Measurements from ENCODE around the gene SLC2A10. TPM values are rescaled to one million over a fixed set of nuclear protein-coding genes. Genes with fewer than 3 reads are reported as not detected.

SLC2A10 gene
- total RNA-seq, 1 donor, result 44.2 TPM

GRCh38 chr20:46771195-46771588 is 61.7 kb downstream of the SLC2A10 start:
- no peaks in the 10 kb centered on the region for H3K36me3 ChIP-seq (ENCODE audit: insufficient read depth, low read length)
- no peak overlapping the region for H3K4me2 ChIP-seq (ENCODE audit: insufficient read depth, low read length)
- no peak overlapping the region for H2AFZ ChIP-seq (ENCODE audit: low read length)
- no peak overlapping the region for H3K27ac ChIP-seq (ENCODE audit: low read depth, low read length)
- no peaks in the 10 kb centered on the region for H4K20me1 ChIP-seq (ENCODE audit: insufficient read depth, low read length)
- peaks cover 4% of the 10 kb centered on the region for H3K4me1 ChIP-seq (ENCODE audit: insufficient read depth, low read length)
- H3K9me3 ChIP-seq (ENCODE audit: low read depth, low read length), result no peaks in the 10 kb centered on the region
- H3K27me3 ChIP-seq (ENCODE audit: insufficient read depth, low read length), result peaks cover 6% of the 10 kb centered on the region
- no peak overlapping the region for H3K4me3 ChIP-seq (ENCODE audit: insufficient read depth, low read length)
- no peaks in the 10 kb centered on the region for H3K79me2 ChIP-seq (ENCODE audit: insufficient read depth, low read length)
- no peak for TF ChIP-seq CTCF (IDR thresholded peaks at IDR 0.05; ENCODE audit: extremely low read depth, low read depth, low read length)
- no peak for DNase-seq (ENCODE audit: insufficient read length, low spot score, missing footprints)

- TF ChIP-seq CTCF (IDR thresholded peaks at IDR 0.05; ENCODE audit: extremely low read depth, low read depth, low read length), result peak; percentile 30
- no peak overlapping the region for H3K4me2 ChIP-seq (ENCODE audit: insufficient read depth, low read length)
These were observed 63.5 kb downstream of the SLC2A10 start for GRCh38 chr20:46772901-46773300.

GRCh38 chr20:46773680-46774079 is 64.2 kb downstream of the SLC2A10 start:
- Histone ChIP-seq H3K4me1 (ENCODE audit: insufficient read depth, low read length) (peaks cover 4% of the 10 kb centered on the region), H3K27ac (ENCODE audit: low read depth, low read length) (no peak overlapping the region), H3K4me3 (ENCODE audit: insufficient read depth, low read length) (no peak overlapping the region), H4K20me1 (ENCODE audit: insufficient read depth, low read length) (no peaks in the 10 kb centered on the region), H3K79me2 (ENCODE audit: insufficient read depth, low read length) (no peaks in the 10 kb centered on the region), H3K9me3 (ENCODE audit: low read depth, low read length) (no peaks in the 10 kb centered on the region), H2AFZ (ENCODE audit: low read length) (no peak overlapping the region), H3K4me2 (ENCODE audit: insufficient read depth, low read length) (no peak overlapping the region), H3K36me3 (ENCODE audit: insufficient read depth, low read length) (no peaks in the 10 kb centered on the region), H3K27me3 (ENCODE audit: insufficient read depth, low read length) (peaks cover 6% of the 10 kb centered on the region)
- TF ChIP-seq CTCF (IDR thresholded peaks at IDR 0.05; ENCODE audit: extremely low read depth, low read depth, low read length), result no peak
- no peak for DNase-seq (ENCODE audit: insufficient read length, low spot score, missing footprints)

More at GRCh38 chr20:46772901-46773300, 63.5 kb downstream of the SLC2A10 start:
- no peak for DNase-seq (ENCODE audit: insufficient read length, low spot score, missing footprints)
- Histone ChIP-seq H2AFZ (ENCODE audit: low read length) (no peak overlapping the region), H3K79me2 (ENCODE audit: insufficient read depth, low read length) (no peaks in the 10 kb centered on the region), H4K20me1 (ENCODE audit: insufficient read depth, low read length) (no peaks in the 10 kb centered on the region), H3K4me3 (ENCODE audit: insufficient read depth, low read length) (no peak overlapping the region), H3K27me3 (ENCODE audit: insufficient read depth, low read length) (peaks cover 6% of the 10 kb centered on the region), H3K27ac (ENCODE audit: low read depth, low read length) (no peak overlapping the region), H3K4me1 (ENCODE audit: insufficient read depth, low read length) (peaks cover 4% of the 10 kb centered on the region), H3K9me3 (ENCODE audit: low read depth, low read length) (no peaks in the 10 kb centered on the region), H3K36me3 (ENCODE audit: insufficient read depth, low read length) (no peaks in the 10 kb centered on the region)

- Histone ChIP-seq H4K20me1 (ENCODE audit: insufficient read depth, low read length) (no peaks in the 10 kb centered on the region), H3K9me3 (ENCODE audit: low read depth, low read length) (no peaks in the 10 kb centered on the region), H3K4me1 (ENCODE audit: insufficient read depth, low read length) (peaks cover 4% of the 10 kb centered on the region), H2AFZ (ENCODE audit: low read length) (no peak overlapping the region), H3K4me3 (ENCODE audit: insufficient read depth, low read length) (no peak overlapping the region), H3K27ac (ENCODE audit: low read depth, low read length) (no peak overlapping the region), H3K36me3 (ENCODE audit: insufficient read depth, low read length) (no peaks in the 10 kb centered on the region), H3K79me2 (ENCODE audit: insufficient read depth, low read length) (no peaks in the 10 kb centered on the region), H3K4me2 (ENCODE audit: insufficient read depth, low read length) (no peak overlapping the region), H3K27me3 (ENCODE audit: insufficient read depth, low read length) (peaks cover 6% of the 10 kb centered on the region)
- no peak for DNase-seq (ENCODE audit: insufficient read length, low spot score, missing footprints)
- no peak for TF ChIP-seq CTCF (IDR thresholded peaks at IDR 0.05; ENCODE audit: extremely low read depth, low read depth, low read length)
These were observed 64.8 kb downstream of the SLC2A10 start for GRCh38 chr20:46774236-46774635.
